NCI-H69 (cell line): ENCODE results near the gene TPST2.

Source experiments
- DNase-seq: peaks from one replicate; lab custom pipeline; 2025; lab: John Stamatoyannopoulos, UW

The TPST2 gene

DNA sequence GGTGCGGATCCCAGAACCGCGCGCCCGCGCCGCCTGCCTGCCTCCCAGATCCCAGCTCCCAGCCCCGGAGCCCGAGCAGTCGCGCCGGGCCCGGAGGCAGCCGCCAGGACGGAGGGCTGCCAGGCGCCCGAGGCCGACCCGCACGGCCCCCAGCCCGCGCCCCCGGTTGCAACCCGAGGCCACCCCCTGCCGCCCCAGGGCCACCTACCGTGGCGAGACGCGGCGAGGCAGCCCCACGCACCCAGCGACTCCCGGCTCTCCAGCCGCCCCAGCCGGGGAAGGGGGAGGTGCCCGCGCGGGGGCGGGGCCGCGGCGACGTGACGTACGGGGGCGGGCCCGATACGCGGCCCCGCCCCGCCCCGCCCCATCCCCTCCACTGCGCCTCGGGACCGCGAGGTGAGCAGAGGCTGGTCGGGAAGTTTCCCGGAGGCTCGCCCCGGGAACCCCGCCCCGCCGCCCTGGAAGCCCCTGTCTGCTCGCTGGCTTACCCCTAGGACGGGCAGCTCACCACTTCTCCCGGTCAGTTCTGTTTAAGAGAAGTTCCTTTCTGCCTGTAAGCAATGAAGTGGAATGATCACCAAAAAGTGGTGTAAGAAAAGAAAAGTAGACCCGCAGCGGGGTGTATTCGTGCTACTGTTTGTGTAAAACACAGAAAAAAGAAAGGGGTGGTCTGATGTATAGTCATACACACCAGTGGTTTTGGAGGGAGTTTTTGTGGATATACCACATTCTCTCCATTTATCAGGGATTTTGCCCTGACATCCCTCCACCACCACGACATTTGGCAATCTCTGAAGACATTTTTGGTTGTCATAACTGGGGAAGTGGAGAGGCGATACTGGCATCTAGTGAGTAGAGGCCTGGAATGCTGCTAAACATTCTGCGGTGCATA is at the start of gene TPST2:
TSS of gene TPST2 (minus strand) at position 288 of the 892 bp plus-strand sequence. CDS start 48,502 bp downstream, outside the sequence.
- DNase-seq, result peak; percentile 92

DNA sequence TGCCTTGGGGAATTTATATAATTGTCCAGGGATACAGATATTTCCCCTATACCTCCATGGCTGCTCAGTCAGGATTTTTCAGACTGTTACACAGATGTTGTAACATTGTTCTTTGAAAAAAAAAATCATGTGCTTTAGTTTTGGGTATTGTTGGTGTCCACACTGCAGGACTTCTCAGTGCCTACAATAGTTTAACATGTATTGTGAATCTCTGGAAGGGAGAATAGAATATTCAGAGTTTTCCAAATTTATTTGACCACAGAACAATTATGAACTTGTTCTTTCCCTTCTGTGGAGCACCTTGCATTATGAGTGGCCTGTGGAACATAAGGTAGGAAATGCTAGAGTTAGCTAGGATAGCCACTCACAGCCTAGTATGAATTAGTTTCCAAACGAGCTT is 46.4 kb upstream of the TPST2 start:
- DNase-seq, result no peak

DNA sequence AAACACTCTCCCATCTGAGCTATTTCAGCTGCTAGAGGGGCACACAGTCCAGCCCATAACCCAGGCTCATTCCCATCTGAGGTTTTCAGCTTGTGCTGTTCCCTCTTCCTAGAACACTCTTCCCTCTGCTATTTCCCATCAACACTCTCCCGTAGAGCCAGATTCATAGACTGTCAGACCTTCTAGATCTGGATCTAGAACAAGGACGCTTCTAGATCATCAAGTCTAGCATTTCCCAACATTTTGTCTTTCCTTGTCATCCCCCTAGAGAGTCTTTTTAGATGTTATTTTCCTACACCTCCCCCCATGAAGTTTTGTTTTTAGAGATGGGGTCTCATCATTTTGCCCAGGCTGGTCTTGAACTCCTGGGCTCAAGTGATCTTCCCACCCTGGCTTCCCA is 45.2 kb upstream of the TPST2 start:
- DNase-seq, result no peak

DNA sequence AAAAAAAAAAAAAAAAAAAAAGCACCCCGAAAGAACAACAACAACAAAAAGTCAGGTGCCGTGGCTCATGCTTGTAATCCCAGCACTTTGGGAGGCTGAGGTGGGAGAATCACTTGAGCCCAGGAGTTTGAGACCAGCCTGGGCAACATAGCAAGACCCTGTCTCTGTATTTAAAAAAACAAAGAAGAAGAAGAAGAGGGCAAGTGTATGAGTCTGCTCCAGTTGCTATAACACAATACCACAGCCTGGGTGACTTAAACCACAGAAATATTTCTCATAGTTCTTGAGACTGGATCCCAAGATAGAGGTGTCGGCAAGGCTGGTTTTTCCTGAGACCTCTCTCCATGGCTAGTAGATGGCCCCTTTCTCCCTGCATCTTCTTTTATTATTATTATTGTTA is 44.3 kb upstream of the TPST2 start:
- no peak for DNase-seq

DNA sequence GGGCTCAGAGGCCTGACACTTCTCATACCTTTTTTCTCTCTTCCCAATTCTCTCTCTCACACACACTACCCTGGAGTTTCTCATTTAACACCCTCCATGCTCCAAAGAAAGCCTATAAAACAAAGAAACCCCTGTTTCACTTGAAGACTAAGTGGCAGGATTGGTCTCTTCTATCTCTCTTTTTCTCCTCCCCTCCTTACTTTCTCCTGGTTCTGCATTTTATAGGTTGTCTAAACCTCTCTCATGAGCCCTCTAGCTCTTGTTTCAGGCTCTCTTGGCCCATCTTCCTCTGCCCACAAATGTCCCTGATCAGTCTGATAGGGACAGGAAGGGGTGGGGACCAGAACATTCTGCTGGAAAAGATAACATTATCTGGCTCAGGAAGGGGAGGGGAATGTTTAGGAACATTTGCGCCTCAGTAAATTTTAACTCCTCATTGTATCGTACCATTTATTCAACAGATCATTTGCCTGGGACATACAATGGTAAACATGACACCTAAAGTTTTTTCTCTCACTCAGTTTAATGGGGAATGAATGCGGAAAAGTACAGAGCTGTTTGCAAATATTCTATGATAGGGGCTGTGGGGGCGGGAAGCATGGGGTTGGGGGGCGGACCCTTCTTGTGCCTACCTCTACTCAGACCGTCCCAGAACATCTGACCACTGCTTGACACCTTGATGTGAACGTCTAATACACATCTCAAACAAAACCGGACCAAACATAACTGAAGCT is 42.7 kb upstream of the TPST2 start:
- no peak for DNase-seq

DNA sequence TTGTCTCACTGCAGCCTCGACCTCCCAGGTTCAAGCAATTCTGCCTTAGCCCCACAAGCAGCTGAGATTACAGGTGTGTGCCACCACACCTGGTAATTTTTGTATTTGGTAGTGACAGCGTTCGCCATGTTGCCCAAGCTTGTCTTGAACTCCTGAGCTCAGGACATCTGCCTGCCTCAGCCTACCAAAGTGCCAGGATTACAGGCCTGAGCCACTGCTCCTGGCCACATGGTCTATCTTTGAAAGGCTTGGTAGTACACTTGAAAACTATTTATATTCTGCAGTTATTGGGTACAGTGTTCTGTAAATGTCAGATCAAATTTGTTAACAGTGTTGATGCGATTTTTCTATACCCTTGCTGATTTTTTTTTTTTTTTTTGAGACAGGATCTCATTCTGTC is 41.4 kb upstream of the TPST2 start:
- DNase-seq, result no peak

DNA sequence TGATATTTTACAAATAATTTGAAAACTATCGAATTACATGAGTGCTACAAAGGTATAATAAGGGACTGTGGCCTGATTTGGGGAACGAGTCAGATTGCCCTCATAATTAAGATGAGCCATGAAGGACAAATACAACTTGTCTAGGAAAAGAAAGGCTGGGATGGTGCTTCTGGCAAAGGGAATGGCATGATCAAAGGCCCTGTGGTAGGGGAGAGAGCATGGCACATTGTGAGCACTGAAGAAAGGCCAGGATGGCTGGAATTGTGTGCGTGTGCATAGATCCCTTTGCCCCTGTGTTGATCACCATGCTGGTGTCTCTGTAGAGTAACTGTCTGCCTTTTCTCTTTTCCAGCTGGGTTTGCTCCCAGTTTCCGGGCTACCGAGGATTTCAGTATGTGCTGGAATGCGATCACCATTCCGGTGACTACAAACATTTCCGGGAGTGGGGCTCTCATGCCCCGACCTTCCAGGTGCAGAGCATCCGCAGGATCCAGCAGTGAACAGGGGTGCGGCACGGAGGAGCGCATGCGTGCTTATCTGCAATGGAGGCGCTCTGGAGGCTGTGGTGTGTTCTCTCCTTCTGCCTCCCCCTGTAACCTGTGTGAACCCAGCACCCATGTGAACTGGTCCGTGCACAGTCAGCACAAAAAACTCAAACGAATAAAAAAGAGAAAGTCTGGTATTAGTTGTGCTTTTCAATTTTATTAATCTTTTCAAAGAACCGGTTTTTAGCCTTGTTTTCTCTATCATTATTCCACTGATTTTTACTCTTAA is 40.2 kb upstream of the TPST2 start:
- no peak for DNase-seq

DNA sequence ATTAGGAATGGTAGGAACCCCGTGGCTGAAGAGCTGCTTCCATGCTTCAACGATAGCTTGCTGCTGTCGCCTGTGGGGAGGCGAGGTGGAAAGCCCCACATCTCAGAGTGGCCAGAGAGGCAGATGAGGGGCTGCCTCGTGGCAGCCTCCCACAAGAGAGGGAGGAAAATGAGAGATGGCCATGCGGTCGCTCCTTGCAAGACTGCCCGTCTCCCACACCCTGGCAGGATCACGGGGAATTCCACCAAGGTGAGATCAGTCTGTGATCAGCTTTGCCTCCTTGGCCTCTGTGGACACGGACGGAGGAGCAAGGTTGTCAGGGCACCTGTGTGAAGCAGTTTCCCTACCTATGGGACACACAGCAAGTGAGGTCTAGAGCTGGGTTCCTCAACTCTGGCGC is 34.9 kb upstream of the TPST2 start:
- no peak for DNase-seq

DNA sequence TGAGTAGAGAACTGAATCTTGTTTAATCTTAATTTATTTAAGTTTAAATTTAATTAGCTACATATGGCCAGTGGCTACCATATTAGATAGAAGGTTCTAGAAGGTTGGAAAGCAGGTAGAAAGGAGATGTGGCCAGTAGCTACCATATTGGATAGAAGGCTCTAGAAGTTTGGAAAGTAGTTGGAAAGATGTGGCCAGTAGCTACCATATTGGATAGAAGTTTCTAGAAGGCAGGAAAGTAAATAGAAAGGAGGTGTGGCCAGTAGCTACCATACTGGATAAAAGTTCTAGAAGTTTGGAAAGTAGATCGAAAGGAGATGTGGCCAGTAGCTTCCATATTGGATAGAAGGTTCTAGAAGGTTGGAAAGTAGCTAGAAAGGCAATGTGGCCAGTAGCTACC is 34.1 kb upstream of the TPST2 start:
- no peak for DNase-seq

DNA sequence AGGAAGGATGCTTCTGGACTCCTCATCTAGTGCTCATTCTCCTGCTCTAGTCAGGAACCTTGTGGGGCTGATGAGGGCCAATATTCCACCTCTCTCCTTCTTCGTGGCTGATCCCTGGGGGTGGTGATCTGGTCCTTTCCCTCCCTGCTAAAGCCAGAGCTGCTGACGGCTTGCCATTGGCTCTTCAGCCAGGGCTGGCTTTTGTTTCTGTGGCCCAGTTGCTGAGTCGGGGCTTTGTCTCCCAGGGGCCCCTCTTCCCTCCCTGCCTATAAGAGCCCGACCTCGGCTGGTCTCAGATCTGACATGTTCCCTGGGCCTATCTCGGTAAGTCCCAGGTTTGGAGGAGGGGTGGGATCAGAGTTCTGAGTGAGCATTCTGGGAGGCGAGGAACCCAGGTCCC is 31.7 kb upstream of the TPST2 start, which contains the start of gene CRYBA4:
TSS of gene CRYBA4 (plus strand) at position 301 of the 400 bp plus-strand sequence. CDS start 634 bp downstream, outside the sequence.
- DNase-seq, result no peak

DNA sequence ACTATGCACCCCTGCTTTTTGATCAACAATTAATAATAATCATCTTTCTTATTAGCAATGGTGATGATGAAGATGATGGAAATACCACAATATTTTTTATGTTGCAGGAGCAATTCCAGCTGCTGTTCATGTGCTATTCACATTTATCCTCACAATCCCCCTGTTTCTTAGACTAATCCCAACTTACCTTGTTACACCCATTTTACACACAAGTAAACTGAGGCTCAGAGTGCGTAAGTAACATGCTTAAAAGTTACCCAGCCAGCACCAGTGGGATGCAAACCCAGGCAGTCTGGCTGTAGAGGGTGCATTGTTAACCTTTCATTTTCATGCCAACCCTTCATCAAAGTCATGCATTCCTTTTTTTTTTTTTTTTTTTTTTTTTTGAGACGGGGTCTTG is 30.3 kb upstream of the TPST2 start:
- DNase-seq, result no peak

DNA sequence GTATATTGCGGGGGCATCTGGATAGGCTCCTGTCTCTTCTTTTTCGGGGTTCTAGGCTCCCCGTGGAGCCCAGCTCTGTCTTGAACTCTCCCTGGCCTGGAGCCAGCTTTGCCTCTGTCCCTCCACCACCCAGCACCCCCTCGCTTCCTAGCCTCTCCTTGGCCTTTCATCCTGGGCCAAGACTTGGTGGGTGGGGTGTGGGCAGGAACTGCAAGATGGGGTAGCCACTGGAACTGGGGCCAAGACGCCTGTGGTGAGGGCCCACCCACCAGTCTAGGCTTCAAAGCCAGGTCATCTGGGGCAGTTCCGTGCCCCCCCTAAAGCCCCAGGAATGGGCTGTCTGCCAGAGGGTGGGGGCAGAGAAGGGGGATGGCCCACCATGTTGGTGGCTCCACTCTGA is 29.6 kb upstream of the TPST2 start:
- DNase-seq, result no peak

DNA sequence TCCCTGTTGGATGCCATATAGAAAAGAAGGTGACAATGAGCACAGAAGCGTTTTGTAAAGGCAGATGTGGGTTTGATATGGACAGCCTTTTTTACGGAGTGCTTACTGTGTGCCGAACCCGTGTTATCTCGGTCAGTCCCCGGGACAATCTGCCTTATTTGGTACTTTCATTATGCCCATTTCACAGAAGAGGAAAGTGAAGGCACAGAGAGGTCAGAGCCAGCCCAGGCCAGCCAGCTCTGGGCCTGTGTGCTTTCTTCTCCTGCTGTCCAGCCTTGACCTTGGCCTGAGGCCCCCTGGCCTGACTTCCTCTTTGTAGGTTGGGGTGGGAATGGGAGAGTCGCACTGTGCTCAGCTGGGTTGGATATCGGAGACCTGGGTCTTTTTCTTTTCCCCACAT is 28.5 kb upstream of the TPST2 start:
- no peak for DNase-seq

DNA sequence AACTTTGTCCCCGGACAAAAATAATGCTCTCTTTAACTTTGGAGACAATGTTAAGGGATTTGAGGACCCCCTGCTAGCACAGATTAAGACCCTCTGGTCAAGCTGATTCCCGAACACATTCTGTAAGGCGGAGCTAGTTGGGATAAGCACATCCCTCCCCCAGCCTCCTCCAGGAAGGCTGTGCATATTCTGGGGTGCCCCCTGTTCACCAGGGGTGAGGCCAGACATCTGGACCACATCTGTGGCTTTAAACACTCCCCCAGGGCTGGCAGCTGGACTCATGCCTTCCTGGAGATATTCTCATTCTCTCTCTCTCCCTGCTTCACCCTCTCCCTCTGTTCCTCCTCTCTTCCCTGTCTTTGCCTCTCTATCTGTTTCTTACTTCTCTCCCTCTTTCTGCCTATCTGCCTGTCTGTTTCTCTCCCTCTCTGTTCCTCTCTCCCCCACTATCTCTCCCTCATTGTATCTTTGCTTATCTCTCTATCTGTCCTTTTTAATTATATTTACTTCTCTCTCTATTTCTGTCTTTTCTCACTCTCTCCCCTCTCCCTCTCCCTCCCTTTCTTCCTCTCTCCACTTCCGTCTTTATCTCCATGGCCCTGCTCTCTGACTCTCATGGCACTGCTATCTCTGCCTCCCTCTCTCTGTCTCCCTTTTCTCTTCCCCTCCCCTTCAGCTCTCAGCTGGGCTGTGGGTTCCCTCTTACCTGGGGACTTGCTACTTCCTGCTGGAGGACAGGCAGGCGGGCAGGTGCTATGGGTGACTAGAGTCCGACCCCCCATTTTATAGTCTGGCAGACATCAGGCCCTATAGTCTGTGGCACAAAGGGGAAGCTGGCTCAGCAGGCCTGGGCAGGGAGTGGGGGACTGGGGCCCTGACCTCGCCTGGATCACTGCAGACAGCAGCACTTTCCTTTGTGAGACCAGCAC is 27.6 kb upstream of the TPST2 start, which contains the start of gene CRYBB1:
TSS of gene CRYBB1 (minus strand) at position 757 of the 929 bp plus-strand sequence. CDS start 1,708 bp downstream, outside the sequence.
- DNase-seq, result peak; percentile 21

DNA sequence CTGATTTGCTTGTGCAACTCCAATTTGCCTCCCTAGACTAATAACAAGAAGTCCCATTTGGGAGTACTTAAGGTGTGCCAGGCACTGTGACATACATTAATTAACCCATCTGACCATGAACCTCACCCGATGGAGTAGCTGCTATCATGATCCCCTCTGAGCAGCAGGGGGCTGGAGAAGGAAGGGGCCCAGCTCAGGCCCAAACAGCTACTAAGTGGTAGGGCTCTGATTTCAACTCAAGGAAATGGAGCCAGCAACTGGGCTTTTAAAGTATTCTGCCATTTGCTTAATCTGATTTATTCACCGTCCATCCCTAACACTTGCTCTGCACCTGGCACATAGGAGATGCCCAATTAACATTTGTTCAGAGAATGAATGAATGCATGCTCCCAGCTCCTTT is 26.7 kb upstream of the TPST2 start:
- no peak for DNase-seq

DNA sequence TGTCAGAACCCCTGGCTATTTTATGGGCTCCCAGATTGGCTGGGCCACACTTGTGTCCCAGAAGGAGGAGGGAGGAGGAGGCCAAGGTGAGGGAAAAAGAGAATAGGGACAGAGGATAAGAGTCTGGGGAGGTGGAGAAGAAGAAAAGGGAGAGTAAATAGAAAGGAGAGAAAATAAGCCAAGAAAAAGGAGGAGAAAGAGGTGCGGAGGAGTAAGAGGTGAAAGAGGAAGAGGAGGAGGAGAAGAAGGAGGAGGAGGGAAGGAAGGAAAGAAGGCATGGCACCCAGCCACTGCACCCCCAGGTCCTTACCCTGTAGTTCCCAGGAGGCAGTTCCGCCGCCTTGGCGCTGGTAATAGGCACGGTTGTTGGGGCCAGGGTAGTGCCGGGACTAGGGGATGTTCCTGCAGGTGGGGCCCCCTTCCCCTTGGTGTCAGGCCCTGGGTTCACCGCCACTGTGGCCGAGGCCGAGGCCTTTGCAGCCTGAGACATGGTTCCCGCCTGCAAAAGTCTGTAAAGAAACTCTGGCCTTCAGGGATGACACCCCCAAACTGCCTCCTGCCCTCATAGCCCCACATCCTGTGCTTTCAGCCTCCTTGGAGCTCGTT is 26.0 kb upstream of the TPST2 start:
- DNase-seq, result no peak

DNA sequence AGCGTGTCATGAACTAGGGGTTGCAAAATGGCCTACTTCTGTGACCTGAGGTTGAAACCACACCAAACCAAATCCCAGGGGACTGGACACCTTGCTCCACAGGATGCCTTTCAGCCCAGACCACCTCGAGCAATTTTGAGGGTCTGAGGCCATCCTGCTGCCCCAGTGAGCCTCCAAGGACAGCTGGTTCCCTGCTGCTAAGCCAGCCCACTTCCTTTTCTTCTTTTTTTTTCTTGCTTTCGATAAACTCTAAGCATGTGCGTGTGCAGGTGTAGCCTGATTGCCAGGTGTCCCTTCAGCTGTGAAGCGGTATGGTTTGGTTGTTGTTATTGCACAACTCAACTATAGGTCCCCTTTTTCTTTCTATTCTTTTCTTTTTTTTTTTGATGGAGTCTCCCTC is 25.2 kb upstream of the TPST2 start:
- no peak for DNase-seq

DNA sequence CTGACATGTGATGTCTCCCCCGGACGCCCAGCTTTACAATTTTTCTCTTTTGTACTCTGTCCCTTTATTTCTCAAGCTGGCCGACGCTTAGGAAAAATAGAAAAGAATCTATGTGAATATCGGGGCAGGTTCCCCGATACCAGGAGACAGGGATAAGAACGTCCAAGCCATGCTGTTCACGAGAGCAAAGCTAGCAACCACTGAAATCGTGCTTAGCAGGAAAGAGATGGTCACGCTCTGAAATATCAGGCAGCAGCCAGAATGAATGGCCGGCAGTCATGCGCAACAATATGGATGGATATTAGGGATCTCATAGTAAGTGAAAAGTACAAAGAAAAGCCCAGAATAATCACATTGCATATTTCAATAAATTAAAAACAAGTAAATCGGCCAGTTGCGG is 24.4 kb upstream of the TPST2 start:
- DNase-seq, result no peak

DNA sequence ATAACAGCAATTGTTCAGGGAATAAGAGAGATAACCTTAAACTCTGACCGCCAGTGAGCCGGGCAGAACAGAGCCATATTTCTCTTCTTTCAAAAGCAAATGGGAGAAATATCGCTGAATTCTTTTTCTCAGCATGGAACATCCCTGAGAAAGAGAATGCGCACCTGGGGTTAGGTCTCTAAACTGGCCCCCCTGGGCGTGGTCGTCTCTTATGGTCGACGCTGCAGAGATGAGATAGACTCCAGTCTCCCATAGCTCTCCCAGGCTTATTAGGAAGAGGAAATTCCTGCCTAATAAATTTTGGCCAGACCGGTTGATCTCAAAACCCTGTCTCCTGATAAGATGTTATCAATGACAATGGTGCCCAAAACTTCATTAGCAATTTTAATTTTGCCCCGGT is 23.8 kb upstream of the TPST2 start:
- peak; percentile 8 for DNase-seq

DNA sequence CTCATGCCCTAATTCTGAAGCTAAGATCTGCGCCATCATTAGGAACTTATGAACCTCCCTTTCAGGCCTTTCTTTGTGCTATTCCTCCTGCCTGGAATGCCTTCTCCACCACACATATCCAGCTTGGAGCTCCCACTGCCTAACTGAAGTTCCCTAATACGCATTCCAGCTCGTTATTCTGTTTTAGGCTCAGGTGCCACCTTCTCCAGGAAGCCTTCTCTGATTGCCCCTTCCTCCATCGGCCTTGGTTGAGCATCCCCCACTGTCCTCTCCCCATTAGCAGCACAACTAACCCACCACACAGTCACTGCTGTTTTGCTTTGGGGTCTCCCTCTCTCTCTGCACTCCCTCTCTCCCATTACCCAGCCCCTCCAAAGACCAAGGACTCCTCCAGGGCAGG is 22.7 kb upstream of the TPST2 start:
- DNase-seq, result no peak

DNA sequence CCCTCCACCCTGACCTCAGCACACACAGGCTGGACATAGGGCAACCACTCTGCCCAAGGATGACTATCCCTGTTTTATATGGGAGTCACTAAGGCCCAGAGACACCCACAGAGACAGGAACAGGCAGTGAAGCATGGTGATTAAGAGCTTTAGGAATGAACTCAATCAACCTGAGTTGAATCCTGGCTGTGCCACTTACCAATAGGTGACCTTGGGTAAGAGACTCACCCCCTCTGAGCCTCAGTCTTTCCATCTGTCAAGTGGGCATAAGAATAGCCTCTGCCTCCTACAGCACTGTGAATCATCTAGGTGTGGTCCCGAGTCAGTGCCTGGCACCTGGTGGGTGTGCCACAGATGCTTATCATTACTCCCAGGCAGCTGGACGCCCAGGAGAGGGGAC is 21.1 kb upstream of the TPST2 start:
- no peak for DNase-seq
